NCI-H146 (cell line): ENCODE results near the gene ANO5.
"Not testable (repeated sequence)": the region's sequence is repeated elsewhere in the genome, so short reads cannot be mapped to it uniquely, and the experiment has no call there.

Experiments used
- DNase-seq: peaks from one replicate; lab custom pipeline; 2025; lab: John Stamatoyannopoulos, UW

Gene ANO5

GRCh38 chr11:22197139-22198005 lies 4.5 kb downstream of the ANO5 start:
- DNase-seq, result no peak

- no peak for DNase-seq
Measured at GRCh38 chr11:22199243-22199642, 6.4 kb downstream of the ANO5 start.

GRCh38 chr11:22203281-22203680 lies 10.4 kb downstream of the ANO5 start:
- DNase-seq, result no peak

- DNase-seq, result no peak
Measured at GRCh38 chr11:22207162-22207561, 14.3 kb downstream of the ANO5 start.

GRCh38 chr11:22208151-22208858 lies 15.4 kb downstream of the ANO5 start:
- no peak for DNase-seq

GRCh38 chr11:22216940-22217339 lies 24.1 kb downstream of the ANO5 start:
- no peak for DNase-seq

- DNase-seq, result no peak
Measured at GRCh38 chr11:22221143-22221542, 28.3 kb downstream of the ANO5 start.

- DNase-seq, result no peak
Measured at GRCh38 chr11:22225190-22225589, 32.3 kb downstream of the ANO5 start.

GRCh38 chr11:22234743-22235142 lies 41.9 kb downstream of the ANO5 start:
- DNase-seq, result no peak

- DNase-seq, result no peak
Measured at GRCh38 chr11:22244986-22245592, 52.2 kb downstream of the ANO5 start.

GRCh38 chr11:22246992-22247391 lies 54.1 kb downstream of the ANO5 start:
- no peak for DNase-seq

GRCh38 chr11:22249871-22250270 lies 57.0 kb downstream of the ANO5 start:
- no peak for DNase-seq

GRCh38 chr11:22256876-22257275 lies 64.0 kb downstream of the ANO5 start:
- DNase-seq, result no peak

GRCh38 chr11:22263613-22264012 lies 70.7 kb downstream of the ANO5 start:
- DNase-seq, result no peak

GRCh38 chr11:22268983-22269624 lies 76.2 kb downstream of the ANO5 start:
- not testable (repeated sequence) for DNase-seq

- DNase-seq, result no peak
Measured at GRCh38 chr11:22273781-22274180, 80.9 kb downstream of the ANO5 start.

- DNase-seq, result no peak
Measured at GRCh38 chr11:22275600-22275999, 82.7 kb downstream of the ANO5 start.

- DNase-seq, result no peak
Measured at GRCh38 chr11:22276535-22276934, 83.7 kb downstream of the ANO5 start.

GRCh38 chr11:22284991-22285390 lies 92.1 kb downstream of the ANO5 start:
- not testable (repeated sequence) for DNase-seq

- no peak for DNase-seq
Measured at GRCh38 chr11:22302368-22302767, 109.5 kb downstream of the ANO5 start.

- DNase-seq, result peak; percentile 45
Measured at GRCh38 chr11:22304337-22304961, 111.6 kb downstream of the ANO5 start.

GRCh38 chr11:22317656-22318055 lies 124.8 kb downstream of the ANO5 start:
- peak; percentile 81 for DNase-seq
